ENCODE results near the gene FAM50B.
A peak's percentile ranks its signal among the peaks of the same experiment; 100 is the strongest.

FAM50B gene, protein sequence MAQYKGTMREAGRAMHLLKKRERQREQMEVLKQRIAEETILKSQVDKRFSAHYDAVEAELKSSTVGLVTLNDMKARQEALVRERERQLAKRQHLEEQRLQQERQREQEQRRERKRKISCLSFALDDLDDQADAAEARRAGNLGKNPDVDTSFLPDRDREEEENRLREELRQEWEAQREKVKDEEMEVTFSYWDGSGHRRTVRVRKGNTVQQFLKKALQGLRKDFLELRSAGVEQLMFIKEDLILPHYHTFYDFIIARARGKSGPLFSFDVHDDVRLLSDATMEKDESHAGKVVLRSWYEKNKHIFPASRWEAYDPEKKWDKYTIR

GRCh38 chr6:3848925-3849605 is at the start of gene FAM50B:
Gene FAM50B (plus strand): TSS chr6:3849373. CDS start chr6:3849812, 439 bp downstream.
- peak; percentile 96 for DNase-seq

- DNase-seq = no peak
Observed at GRCh38 chr6:3799719-3800118, 49.5 kb upstream of the FAM50B start.

- no peak for DNase-seq
Observed at GRCh38 chr6:3800850-3801591, 48.2 kb upstream of the FAM50B start.

GRCh38 chr6:3801960-3802359 is 47.2 kb upstream of the FAM50B start:
- no peak for DNase-seq

- DNase-seq = no peak
Observed at GRCh38 chr6:3803627-3804468, 45.3 kb upstream of the FAM50B start.

- no peak for DNase-seq
Observed at GRCh38 chr6:3804964-3805363, 44.2 kb upstream of the FAM50B start.

DNA sequence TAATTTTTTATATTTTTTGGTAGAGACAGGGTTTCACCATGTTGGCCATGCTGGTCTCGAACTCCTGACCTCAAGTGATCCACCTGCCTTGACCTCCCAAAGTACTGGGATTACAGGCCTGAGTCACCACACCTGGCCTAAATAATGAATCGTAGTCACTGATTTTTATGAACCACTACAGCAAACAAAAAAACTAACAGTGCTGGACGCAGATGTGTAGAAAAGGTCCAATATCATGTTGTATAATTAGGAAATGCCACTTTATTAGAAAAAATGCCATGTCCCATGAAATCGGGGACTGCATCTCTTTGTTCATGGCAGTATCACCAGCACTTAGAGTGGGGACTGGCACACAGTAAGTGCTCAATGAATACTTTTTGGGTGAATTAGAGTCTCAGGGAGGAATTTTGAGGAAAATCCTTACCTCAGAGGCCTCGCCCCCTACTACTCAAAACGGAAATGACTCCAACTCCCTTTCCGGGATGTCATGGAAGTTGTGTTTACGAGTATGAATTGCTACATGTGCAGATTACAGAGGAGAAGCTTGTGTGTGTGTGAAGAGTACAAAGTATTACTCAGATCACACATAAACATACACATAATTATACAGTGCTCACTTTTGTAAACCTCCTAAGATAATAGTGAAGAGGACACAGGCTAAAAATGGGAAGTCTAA is 43.6 kb upstream of the FAM50B start:
- DNase-seq = no peak

- DNase-seq = no peak
Observed at GRCh38 chr6:3806169-3806922, 42.8 kb upstream of the FAM50B start.

GRCh38 chr6:3808199-3808598 is 41.0 kb upstream of the FAM50B start:
- no peak for DNase-seq

- DNase-seq = no peak
Observed at GRCh38 chr6:3808759-3809514, 40.2 kb upstream of the FAM50B start.

DNA sequence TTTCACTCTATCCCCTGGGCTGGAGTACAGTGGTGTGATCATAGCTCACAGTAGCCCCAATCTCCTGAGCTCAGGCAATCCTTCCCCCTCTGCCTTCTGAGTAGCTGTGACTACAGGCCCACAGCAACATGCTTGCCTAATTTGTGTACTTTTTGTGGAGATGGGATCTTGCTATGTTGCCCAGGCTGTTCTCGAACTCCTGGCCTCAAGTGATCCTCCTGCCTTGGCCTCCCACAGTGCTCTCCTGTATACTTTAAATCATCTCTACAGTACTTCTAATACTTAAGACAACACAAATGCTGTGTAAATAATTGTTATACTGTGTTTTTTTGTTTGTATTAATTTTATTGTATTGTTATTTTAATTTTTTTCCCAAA is 39.7 kb upstream of the FAM50B start:
- no peak for DNase-seq

- no peak for DNase-seq
Observed at GRCh38 chr6:3809982-3810381, 39.2 kb upstream of the FAM50B start.

DNA sequence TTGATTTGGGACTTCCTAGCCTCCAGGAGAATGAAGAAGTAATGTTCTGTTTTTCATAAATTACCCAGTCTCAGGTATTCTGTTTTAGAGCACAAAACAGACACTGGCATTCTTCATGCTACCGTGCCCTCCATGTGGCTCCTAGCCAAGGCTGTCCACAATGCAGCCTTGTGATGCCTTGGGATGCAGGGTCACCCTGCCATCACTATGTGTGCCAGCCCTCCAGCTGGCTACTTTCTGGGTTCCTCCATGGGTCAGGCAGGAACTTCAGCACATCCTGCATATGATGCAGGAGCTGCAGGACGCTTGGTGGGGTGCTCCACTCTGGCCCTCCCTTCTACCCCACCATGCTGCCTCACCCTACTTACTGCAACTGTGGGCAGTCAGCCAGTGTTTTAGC is 38.0 kb upstream of the FAM50B start:
- DNase-seq = no peak

DNA sequence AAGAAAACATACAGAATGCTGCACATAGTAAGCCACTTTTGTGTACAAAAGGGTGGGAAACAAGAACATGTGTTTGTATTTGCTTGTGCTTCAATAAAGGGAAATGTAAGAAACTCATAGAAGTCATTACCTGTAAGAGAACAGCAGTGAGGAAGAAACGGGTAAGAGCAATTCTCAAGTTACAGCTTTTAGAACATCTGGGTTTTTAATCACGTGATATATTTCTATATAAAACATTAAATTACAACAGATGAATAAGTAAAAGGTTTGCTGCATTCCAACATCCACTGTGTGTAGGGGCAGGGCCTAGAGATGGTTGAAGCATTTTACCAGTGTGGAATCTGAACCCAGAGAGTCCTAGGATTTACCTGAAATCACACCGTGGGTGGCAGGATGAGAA is 36.6 kb upstream of the FAM50B start:
- DNase-seq = no peak

DNA sequence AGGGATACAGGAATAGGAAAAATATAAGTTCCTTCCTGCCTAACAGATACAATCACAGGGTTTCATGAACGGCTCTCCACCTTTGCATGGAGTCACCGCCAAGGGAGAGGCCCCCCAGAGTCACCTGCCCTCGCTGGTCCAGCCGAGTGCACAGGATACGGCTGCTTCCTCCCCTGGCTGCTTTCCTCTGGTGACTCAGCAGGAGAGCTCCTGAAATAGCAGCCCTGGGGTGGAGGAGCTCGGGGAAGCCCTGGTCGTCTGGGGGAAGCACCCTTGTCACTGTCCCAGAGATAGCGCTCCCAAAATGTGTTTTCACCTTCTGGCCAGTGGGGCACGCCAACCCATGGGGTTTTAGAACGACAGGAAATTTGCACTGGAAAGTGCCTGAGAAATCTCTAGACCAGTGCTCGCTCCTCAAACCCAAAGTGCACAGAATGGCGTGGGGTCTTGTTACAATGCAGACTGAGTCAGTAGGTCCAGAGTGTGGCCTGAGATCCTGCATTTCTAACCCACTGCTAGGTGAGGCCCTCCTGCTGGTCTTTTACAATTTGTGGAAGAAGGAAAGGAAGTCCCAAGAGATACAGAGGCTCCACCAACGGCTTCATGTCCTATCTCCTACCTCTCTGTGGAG is 35.9 kb upstream of the FAM50B start:
- DNase-seq = no peak

DNA sequence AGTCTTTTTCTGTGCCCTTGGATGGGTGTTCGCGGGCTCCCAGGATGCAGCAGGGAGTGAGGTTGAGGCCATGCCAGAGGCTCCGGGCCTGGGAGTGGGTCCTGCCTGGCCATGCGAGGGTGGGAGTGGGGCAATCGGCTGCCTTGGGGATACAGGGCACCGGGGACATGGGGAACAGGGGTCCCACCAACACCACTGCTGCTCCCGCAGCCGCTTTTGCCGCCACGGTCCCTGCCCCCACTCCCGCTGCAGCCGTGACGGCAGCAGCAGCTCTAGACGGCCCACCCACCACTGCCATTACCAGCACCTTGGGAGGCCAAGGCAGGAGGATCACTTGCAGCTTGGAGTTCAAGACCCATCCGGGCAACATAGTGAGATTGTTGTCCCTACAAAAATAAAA is 35.3 kb upstream of the FAM50B start:
- DNase-seq = no peak

- DNase-seq = no peak
Observed at GRCh38 chr6:3814539-3814938, 34.6 kb upstream of the FAM50B start.

GRCh38 chr6:3816251-3816650 is 32.9 kb upstream of the FAM50B start:
- no peak for DNase-seq

GRCh38 chr6:3819161-3820110 is 29.7 kb upstream of the FAM50B start:
- no peak for DNase-seq
